NCI-H2029 treated with DMSO at 0.1 percent for 48 hours (cell line): Measurements from ENCODE around the gene CHML.
A peak's percentile ranks its signal among the peaks of the same experiment; 100 is the strongest.

ENCODE experiments used
- DNase-seq: peaks from one replicate; lab custom pipeline; 2025; lab: John Stamatoyannopoulos, UW

CHML gene

DNA sequence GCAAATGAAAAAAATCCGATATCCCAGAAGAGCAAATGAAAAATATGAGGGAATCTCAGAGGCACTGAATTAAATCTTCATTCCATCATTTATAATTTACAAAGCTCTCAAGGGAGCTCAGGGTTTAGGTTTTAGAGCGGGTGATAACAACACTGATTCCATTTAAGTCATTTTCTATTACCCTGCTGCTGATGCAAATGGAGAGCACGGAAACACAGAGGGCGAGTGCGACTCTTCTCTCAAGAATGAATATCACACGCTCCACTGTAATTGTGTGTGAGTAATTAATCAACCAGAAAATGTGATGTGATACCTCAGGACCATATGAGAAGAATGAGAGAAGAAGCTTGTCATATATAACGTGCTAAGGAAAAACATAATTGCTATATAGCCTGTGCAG is 22.7 kb downstream of the CHML start:
- no peak for DNase-seq

DNA sequence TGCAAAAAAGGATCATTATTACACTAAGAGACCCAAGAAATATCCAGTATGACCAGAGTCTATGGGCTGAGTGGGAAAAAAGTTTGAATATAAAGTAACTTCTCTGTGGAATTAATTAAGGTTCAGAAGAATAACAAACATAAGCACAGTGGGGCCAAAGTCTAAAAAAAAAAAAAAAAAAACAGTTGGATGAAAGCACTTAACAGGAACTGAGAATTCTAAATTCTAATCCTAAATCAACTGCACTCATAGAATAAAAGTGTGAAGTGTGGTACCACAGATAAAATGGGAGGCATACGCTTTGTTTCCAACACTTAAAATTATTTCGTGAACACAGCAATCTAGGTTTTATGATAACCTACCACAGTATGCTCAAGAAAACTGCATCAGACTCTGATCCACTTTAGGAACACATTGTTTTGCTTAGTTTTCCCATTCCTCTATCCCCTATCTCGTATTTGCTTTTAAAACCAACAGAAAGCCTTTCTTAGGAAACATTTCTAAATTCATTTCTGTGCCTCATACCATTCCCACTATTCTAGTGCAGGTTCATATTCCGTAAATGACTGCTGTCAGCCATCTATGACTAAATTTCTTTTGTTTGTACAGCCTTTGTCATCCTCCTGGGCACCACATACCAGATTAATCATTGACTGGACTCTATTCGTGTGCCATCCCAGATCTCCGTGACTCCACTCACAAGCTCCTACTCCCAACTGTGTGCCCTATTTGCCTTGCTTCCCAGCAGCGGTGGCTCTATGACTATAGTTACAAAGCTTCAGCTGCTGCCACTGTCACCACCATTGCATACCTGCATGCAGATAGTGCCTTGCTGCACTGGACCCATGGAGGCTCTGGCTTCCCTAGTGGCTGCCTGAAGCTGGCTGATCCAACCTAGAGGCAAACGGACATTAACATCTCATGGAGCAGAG is 24.9 kb downstream of the CHML start:
- DNase-seq, result no peak

DNA sequence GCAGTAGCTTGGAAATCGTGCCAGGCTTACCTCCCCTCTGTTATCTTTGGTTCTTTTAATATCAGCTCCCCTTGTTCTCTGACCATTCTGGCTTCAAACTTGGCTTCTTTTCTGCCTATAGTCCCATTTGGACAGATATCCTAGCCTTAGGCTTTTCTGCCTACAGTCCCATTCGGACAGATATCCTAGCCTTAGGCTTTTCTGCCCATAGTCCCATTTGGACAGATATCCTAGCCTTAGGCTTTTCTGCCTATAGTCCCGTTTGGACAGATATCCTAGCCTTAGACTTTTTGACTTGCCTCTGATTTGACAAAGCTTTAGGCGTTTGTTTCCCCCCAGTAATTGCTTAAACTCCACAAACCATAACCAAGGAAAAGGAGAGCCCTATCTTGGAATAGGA is 25.6 kb downstream of the CHML start:
- DNase-seq, result no peak

DNA sequence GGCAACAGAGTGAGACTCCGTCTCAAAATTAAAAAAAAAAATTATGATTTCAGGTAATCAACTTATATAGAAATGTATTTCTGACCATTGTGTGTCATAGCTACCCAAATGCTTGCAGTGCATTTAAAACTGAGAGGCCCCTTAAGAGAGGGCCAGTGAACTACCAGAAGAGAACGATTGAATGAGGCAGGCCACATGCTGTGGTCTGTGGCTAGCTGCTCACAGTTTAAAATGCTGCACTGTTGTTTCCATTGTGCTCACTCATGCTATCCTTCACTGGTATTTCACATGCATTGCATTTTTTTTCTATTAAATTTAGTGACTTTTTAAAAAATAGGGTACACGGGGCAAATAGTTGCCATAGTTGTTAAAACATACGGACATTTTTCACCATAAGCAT is 26.0 kb downstream of the CHML start:
- no peak for DNase-seq

DNA sequence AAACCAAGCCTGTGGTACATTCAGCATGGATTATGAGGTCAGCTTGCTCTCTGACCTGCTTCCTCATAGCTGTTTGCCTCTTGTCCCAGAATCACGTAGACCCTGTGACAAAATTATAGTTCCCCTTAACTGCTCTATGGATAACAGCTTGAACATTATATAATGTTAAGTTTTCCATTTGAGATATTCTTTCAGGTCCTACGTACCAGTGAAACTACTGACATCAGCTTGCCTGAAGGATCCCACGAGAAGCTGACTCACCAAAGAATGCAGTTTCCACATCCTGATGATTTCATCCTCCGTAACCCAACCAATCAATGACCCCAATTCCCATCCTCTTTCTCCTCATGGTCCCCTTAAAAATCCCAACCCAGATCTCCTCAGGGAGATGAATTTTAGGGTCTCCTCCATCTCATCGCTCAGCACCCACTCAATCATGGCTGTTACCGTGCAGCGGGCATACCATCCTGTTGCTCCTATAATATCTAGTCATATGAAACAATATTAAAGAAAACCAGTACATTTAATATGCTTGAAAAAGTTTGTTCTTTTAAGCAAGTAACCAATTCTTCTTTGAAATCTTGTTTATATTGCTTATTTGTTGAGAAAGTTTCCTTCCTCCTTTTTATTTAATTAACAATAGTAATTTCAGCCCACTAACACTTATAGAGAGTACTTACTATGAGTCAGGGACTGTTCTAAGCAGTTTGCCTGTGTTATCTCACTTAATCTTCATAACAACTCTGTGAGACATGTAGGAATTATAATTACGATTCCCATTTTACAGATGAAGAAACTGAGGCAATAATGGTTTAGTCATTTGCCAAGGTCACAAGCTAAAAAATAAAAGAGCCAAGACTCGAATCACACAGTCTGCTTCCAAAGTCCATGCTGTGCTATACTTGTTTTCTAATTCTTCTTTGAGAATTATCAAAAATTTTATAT is 27.4 kb downstream of the CHML start:
- no peak for DNase-seq

DNA sequence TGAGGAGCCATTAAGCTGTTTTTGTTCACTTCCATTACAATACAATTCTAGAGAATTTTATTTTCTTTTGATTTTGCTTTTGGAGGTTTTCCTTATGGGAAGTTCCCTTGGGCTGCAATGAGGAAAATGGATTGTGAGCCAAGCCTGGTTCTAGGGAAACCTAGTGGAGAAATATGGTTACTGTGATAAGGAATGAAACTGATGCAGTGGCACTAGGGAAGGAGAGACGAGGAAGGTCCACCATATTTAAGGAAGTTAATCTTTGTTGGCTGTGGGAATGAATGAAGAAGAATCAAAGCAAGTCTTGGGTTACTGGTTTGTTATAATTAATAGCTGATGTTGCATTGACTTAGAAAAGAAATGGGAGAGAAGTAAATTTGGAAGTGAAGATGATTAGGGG is 28.4 kb downstream of the CHML start:
- no peak for DNase-seq

DNA sequence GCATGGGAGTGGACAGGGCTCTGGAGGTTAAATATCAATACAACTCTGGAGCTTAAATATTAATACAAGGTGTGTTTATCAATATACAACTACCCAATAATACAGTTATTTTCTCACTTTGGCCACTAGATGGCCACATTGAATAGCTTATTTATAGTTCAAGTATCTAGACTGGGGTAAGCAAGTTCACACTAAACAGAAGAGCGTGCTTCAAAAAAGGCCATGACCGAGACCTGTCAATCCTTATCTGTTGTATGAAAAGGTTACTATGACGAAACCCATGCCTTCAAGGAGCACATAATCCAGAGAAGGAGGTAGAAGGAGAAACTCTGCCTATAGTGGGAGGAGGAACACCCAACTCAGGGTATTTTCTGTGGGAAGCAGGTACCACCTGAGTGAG is 29.1 kb downstream of the CHML start:
- DNase-seq, result peak; percentile 20

DNA sequence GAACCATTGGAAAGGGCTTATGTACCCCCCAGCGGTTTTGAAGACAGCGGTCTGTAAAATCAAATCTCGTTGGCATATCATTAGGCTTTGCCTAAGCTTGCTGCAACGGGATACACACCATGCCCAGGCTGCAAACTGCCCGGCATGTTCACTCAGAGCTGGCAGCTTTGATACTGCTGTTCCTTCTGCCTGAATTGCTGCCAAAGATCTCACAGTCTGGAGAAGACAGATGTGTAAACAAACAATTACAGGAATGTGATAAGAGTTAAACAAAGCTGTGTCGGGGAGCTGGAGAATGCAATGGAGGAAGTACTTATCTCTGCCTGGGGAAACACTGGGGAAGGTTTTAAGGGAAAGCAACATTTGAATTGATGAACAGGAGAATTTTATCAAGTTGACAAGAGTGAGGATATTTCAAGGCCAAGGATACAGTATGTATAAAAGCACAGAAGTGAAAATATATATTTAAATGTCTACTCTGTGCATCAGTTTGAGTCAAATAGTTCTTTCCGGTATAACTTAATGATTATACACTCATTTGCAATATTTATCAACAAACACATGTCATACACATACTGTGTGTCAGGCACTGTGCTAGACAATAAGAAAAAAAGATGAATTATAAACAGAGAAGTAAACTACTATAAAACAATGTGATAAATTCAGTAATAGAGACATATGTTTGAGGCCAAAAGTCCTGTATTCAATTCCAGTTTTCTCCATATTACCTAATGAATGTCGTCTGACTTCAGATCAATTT is 29.9 kb downstream of the CHML start:
- DNase-seq, result peak; percentile 85

DNA sequence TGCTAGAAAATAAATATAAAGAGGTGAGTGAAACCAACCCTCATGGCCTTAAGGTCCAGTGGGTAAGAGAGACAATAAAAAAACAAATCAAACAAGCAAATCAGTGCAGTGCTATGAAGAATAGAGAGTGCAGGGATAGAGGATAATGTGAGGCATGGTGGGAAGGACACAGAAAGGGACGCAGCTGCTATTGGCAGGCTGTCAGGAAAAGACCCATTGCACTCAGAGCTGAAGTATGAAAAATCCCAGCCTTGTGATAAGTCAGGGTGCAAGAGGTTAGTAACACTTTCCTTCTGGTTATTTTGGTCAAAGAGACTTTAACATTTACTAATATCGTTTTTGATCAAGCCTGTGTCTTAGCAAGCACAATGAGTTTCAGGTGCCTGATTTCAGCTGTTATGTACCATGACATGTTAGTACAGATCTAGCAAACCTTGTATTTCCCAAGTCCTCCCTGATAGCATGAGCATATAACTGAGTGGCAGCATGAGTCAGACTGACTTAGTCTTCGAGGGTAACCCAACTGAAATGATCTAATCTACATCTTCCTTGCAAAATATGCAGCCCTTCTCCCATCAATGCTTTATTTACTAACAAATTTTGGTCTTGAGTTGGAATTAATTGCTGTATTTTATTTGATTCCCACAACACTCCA is 31.7 kb downstream of the CHML start:
- no peak for DNase-seq

DNA sequence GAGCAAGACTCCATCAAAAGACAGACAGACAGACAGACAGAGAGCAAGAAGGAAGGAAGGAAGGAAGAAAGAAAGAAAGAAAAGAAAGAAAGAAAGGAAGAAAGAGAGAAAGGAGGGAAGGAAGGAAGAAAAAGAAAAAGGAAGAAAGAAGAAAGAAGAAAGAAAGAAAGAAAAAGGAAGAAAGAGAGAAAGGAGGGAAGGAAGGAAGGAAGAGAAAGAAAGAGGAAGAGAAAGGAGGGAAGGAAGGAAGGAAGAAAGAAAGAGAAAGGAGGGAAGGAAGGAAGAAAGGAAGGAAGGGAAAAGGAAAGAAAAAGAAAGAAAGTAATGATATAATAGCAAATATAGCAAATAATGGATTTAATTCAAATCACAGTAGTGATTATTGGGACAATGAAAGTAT is 32.7 kb downstream of the CHML start:
- DNase-seq, result no peak

DNA sequence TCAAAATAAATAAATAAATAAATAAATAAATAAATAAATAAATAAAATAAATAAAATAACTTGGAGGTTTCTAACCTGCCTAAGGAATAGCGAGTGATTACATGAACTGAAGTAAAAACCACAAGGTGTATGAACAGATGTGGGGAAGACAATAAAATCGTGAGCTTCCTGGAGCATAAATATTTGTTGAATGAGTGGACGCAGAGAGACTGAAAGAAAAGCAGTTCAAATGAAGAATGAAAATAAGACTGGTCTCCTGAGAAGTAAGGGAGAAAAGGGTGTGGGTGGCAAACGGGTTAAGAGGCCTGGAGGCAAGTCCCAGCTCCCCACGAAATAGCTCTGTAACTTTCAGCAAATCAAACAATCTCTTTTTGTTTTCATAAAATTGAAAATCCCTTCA is 33.6 kb downstream of the CHML start:
- DNase-seq, result no peak

DNA sequence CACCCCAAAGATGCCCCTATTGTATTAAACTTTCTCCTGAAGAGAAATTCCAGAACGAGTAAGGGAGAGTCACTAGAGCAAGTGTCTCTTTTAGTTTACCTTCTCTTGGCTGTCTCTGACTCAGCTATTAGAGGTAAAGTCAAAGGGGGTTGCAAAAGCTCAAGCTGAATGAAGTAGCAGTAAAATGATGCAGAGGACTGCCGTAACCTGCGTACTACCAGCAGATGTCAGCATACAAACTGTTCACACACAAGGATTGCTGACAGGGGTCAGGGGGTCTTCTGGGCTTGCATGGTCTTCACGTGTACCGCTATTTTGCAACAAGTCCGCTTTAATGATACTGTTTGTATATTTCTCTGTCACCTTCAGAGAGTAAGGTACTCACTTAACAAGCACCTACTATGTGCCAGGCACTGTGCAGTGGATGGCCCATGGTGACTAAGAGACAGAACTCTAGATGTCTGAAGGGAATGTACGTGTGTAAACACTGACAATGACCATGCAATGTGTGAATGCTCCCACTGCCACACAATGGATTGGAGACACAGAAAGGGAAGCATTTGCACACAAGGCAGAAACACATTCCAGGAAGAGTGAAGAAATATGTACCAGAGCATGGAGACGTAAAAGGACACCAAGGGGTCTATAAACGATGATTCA is 34.9 kb downstream of the CHML start:
- no peak for DNase-seq

DNA sequence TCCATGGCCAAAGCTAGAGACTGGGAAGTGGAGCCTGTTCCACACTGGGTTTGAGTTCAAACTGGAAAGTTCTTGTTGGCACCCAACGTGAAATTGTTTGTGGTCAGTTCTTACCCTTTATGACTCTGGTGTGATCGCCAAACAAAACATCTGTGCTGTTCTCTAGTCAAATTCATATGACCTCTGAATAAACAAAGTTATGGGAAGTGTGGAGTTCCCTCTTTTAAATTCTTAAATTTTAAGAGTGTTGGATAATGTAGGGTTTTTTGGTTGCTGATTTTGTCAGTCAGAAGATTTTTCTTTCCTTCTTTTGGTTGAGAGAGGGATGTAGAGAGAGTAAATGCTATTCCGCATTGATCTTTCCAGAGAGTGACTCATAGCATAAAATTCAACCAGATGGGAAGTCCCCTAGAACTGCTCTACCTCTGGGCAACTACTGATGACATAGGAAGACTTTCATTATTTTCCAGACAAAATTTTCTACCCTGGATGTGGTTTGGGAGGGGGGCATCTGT is 36.4 kb downstream of the CHML start:
- DNase-seq, result no peak

DNA sequence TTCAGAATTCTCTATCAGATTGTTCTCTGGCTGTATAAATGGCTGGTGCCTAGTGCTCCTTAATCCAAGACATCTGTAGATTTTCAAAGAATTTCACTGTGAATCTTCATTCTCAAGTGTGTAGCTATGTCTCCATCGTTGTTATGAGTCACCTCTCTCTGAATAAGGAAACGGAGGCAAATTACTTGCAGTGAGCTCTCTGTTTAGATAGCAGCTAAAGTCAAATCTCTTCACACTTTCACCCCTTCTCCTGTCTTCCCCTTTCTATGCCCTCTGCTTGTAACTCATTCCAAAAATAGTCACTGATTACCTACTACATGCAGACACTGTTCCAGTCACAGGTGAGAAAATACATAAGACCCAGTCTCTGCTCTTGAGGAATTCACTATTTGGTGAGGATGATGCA is 39.7 kb downstream of the CHML start:
- no peak for DNase-seq

DNA sequence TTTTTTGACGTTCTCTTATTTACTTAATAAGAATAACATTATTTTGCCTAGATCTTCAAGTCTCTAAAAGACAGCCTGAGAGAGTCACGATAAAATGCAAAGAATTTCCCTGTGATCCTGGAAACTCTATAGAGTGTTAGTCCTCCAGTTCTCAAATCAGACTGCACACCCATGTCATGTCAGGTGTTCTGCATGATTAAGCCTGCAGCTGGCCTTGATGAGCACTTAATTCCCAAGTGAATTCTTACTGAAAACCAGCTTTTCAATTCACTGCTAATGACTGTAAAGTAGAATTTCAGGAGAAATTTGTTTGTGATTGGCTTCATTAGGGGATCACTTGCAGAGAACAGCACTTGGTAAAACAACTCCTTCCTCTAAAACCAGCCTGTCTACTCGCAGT is 41.9 kb downstream of the CHML start:
- no peak for DNase-seq

DNA sequence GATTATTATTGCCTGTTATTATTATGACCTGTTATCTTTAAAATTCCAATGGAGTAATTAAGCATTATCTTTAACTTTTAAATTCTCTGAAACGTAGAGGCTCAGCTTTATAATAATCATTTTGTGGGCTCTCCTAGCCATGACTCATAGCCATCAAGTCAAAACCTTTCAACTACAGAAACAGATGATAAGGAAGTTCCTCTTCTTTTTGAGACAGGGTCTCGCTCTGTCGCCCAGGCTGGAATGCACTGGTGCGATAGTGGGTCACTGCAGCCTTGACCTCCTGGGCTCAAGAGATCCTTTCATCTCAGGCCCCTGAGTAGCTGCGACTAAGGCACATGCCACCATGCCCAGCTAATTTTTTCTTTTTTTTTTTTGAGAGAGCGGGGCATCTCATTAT is 43.5 kb downstream of the CHML start:
- no peak for DNase-seq

DNA sequence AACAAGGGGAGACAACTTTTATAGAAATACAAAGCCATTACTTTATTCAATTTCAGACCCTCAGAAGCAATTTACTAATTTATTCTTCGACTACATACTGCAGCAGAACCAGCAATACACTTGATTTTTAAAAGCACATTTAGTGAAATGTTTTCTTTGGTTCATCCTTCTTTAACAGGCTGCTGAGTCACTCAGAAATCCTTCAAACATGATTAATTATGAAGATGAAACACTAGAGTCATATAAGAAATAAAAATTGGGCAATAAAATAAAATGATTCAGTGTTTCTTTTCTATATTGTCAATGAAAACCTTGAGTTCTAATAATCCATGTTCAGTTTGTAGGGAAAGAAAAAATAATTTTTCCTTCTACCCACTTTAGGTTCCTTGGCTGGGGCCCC is 47.0 kb downstream of the CHML start:
- DNase-seq, result no peak

DNA sequence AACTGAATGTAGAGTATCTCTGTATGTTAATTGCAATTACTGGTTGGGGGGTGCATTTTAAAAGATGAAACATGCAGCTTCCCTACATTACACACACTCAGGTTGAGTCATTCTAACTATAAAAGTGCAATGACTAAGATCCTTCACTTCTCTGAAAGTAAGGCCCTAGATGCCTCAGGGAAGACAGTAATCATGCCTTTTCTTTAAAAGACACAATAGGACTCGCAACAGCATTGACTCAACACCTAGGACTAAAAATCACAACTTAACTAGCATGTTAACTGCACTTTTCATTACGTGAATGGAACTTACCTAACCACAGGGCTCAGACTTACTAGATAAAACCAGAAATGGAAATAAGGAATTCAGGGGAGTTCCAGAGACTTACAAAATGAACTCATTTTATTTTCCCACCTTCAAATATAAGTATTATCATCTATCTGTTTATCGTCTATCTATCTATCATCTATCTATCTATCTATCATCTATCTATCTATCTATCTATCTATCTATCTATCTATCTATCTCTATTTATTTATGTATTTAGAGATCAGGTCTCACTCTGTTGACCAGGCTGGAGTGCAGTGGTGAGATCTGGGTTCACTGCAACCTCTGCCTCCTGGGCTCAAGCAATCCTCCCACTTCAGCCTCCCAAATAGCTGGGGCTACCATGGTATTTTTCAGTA is 47.8 kb downstream of the CHML start:
- DNase-seq, result no peak

DNA sequence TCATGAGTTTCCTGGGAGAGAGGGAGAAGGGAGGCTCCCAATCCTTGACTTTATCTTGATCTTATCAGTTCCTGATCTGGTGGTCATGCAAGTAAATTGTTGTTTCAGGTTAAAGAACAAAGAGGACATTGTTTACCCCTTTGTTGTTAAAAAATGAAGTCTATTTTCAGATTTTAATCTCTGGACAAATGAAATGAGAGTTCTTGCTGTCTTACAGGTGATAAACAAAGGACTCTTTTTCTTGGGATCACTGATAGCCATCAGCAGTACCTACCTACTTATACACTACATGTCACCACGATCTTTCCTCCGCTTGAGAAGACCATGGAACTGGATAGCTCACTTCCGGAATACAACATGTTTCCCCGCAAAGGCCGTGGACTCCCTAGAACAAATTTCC is 48.4 kb downstream of the CHML start:
- no peak for DNase-seq

DNA sequence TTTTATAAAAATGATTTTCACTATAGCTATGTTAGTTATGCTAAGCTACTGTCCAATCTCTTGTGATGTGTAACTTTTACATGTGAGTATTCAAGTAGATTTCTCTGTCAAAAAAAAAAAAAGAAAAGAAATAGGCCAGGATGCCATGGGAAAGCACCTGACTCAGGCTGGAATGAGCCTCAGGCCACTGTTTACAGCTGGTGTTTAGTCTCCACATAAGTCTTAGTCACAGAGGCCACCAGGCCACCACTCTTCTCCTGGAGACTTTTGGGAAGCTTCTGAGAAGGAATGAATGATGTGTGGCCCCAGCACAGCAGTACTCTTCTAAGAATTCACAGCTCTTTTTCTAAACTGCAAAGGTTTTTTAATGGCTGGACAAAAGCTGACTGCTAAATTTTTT is 48.9 kb downstream of the CHML start:
- no peak for DNase-seq
